Stimulated activated CD4-positive, alpha-beta T cell treated with anti-CD3 and anti-CD28 coated beads, Interleukin-4, amount 100 ng/mL, for 24 hours (primary cell): ENCODE results near the gene SLC8A1.
"Not testable (repeated sequence)": the region's sequence is repeated elsewhere in the genome, so short reads cannot be mapped to it uniquely, and the experiment has no call there.

Source experiments
- DNase-seq: peaks from one replicate; pipeline ENCODE4 v3.0.0-alpha.2; 2020

The SLC8A1 gene

DNA sequence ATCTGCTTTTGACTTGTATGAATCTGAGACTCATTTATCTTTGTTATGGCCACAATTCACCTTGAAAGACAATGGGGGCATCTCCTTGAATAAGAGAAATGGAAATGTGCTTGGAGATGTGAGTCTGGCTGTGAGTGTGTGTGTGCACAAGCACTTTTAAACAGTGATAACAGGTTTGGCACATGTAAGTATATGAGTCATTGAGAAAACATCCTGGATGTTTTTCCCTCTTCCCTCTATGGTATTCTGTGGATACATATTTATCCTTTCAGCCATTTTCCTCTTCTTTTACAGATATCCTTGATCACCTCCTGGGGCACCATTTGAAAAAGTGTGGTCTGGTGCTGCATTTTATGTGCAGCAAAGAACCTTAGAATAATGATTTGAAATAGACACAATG, 355.5 kb downstream of the SLC8A1 start:
- DNase-seq = no peak

DNA sequence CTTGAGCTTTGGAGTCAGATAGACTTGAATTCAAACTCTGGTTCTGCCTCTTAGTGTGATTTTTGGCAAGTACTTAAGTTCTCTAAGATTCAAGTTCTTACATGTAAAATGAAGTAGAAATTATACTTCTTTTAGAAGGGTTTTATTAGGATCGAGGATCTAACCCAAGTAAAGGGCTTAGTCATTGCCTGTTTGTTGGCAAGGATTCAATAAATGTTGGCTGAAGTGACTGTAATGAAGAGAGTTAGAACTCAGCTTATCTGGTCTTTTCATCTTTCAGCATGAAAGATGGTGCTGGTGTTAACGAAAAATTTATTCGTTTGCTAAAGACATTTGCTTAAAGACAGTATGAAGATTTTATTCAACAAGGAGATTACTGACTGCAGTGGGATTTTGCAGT, 356.9 kb downstream of the SLC8A1 start:
- DNase-seq = no peak

DNA sequence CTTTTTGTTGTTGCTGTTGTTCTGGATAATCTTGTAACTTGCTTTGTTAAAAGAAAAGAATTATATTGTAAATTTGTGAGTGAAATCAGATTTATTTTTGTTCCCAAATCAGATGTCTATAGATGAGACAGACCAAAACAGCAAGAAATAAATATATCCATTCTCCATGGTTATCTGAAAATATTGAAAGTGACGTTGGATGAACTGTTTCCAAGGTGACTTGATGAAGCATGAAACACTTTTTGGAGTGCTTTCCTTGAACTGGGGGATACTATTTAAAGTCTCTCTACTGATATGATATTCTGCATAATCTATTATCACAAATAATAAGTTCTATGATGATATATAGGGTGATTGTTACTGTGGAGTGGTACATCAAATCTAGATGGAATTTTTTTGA, 357.4 kb downstream of the SLC8A1 start:
- DNase-seq = no peak

DNA sequence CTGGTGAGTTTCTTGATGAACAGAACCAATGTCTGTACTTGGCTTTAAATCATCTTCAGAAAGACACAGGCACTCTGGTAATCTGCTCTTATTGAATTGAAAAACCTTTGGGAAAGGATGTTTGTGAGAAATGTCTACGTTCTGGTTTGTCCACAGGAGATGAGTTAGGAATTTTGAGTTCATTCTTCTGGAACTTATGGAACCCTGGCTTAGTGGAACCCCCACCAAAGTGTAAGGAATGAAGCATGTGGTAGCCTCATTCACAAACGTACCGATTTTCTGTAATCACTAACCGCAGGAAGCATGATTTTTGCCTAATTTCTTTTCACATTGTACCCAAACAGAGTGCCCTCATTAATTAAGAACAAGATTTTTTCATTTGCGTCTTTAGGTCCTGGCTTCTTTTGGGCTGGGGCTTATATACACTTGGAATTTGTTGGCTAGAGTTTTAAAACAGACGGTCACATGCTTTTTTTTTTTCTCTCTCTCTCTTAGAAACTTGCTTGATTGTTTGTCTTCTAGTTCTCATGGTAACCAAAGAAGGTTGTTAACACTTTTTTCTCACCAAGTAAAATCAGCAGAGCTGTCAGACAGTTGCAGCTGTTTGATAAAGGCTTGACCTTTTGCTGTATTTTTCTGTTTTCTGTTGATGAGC, 358.7 kb downstream of the SLC8A1 start:
- no peak for DNase-seq

DNA sequence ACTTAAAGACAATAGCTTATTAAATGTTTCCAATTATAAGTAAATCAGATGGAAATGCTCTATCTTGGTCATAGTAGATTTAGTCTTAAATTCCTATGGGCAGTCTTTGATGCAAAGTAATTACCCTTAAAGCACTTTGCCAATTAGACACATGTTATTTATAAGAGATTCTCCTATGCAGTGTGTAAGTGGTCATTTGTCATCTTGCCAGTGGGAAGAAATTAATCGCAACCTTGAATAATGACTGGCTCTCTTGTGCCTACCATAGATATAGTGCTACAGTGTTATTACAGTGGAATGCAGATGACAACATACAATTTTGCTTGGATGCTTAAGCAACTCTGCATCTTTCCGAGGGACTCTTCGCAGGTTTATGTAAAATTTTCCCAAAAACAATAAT, 361.8 kb downstream of the SLC8A1 start:
- no peak for DNase-seq

DNA sequence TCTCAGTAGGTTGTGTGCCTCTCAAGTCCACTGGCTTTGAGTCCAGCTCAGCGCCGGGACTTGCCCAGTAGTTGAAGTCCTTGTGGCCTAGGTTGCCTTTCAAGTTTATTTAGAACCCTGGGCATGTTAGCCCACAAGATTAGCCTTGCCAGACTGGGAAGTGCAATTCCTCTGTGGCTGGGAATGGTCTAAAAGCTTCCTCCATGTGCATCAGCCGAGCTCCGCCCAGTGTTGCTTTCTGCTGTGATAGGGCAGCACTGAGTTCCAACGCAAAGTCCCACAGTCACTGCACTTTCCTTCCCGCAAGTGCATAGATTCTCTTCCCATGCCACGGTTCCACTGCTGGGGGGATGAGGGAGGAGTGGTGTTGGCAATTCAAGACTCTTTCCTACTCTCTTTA, 364.0 kb downstream of the SLC8A1 start:
- DNase-seq = no peak

DNA sequence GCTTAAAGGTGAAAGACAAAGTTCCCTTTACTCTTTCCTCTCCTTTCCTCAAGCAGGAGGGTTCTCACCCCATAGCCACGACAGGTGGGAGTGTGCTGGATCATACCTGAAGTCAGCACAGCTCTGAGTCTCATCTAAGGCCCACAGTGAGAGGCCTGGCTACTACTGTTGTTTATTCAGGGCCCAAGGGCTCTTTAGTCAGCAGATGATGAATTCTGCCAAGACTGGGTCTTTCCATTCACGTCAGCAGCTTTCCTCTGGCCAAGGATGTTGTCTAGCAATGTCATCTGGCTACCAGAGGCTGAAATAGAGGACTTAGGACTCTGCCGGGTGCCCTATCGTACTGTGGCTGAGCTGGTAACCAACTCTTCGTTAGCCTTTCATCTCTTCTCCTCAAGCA, 364.5 kb downstream of the SLC8A1 start:
- DNase-seq = no peak

DNA sequence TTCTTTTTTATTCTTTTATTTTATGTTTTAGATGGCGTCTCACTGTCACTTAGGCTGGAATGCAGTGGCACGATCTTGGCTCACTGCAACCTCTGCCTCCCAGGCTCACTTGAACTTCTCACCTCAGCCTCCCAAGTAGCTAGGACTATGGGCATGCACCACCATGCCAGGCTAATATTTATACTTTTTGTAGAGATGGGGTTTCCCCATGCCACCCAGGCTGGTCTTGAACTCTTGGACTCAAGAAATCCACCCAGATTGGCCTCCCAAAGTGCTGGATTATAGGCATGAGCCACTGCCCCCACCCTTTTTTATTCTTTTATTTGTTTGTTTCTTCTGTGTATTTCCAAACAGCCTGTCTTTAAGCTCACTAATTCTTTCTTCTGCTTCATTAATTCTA, 366.1 kb downstream of the SLC8A1 start:
- no peak for DNase-seq

DNA sequence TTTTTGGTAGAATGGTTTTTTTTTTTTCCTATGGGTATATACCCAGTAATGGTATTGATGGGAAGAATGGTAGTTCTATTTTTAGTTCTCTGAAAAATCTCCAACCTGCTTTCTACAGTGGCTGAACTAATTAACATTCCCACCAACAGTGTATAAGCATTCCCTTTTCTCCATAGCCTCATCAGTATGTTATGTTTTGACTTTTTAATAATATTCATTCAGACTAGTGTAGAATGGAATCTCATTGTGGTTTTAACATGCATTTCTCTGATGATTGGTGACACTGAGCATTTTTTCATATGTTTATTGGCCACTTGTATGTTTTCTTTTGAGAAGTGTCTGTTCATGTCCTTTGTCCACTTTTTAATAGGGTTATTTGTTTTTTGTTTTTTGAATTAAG, 378.6 kb downstream of the SLC8A1 start:
- DNase-seq = not testable (repeated sequence)

DNA sequence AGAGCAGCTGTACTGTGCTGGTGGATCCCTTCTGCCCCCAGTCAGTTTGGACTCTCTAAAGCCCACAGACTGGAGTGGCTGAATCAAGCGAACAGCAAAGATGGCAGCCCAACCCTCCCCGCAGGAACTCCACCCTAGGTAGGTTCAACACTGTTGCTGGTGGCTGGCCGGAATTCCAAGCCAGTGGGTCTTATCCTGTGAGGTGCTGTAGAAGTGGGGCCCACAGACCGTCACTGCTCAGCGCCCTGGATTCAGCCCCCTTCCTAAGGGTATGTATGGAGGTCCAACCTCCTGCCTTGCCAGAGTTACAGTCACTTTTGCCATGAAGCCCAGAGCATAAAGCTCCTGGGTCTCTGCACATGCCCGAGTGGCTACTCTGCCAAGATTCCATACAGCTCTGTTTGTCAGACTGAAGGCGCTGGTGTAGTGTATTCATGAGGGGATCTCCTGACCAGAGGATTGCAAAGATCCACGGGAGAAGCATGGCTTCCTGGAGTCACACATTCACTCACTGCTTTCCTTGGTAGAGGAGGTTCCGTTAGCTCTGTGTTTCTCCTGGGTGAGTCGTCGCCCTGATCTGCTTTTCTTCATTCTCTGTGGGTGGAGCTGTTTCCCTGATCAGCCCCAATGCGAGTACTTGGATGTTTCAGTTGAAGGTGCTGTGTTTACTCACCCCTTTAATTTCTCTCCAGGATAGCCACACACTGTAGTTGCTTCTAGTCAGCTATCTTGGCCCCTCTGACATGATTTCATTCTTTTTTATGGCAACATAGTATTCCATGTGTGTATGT, 379.3 kb downstream of the SLC8A1 start:
- DNase-seq = no peak

DNA sequence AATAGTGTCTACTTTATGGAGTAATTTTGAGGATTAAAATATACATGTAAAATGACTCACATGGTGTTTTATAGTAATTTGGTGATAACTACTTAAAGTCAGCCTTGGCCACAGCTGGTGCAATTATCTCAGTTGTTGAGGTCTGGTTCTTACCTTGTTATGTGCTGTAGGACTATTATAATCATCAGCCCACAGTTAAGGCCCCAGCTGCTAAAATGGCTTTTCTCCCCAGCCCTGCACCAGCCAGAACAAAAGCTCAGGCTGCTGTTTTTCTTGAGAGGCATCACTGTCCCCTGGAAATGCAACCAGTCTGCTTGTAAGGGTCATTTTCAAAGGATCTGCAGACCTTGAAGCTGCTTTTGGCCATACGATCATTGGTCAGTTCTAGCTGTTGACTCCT, 389.5 kb downstream of the SLC8A1 start:
- no peak for DNase-seq

DNA sequence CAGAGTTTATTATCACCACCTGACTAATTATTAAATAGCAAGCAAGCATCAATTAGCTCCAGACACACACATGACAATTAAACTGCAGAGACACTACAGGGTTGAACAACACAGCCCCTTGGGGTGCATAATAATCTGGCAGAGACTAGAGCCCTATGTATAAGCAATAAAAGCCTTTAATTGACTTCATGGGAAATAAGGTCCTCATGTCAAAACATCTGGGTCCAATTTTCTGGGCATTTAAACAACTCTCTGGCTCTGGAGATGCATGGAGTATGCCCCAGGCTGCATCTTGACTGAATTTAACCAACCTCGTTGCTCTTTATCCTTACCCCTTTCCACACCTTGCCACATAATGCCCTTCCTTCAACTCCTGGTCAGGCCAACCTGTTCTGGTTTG, 402.1 kb downstream of the SLC8A1 start:
- no peak for DNase-seq

DNA sequence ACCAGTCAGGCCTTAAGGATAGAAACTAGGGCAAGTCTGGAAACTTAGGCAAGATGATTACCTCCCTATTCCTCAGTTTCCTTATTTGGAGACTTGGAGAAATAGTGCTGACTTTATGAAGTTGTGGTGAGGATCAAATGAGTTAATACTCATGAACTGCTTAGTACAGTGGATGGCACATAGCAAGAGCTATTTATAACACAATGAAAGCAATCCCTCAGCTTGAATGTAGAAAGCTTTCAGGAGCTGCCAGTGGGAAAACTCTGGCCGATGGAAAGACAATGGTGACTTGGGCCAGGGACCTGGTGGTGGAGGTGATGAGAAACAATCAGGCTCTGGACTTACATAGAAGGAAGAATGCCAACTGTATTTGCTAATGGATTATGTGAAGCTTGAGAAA, 403.4 kb downstream of the SLC8A1 start:
- no peak for DNase-seq

DNA sequence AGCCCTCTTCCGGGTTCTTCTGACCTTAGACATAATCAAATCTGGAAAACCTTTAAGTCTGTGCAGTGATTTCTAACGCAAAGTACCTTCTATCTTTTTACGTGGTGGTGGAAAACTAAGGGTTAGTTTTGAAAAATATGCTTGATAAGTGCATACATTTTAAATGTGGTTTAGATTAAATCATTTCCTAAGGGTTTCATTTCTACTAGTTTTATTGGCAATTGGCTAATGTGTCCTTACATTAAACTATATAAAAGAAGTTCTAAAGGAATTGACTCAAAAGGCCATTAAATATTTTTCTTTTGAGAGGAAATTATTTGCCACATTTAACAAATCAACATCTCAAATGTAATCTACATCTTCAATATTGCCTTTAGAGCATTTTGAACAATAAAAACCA, 404.5 kb downstream of the SLC8A1 start:
- DNase-seq = no peak
